GM19025 (cell line): ENCODE data around the gene PIK3R6.
A peak's percentile ranks its signal among the peaks of the same experiment; 100 is the strongest.
"Not testable (repeated sequence)": the region's sequence is repeated elsewhere in the genome, so short reads cannot be mapped to it uniquely, and the experiment has no call there.

Experiments
- ATAC-seq: cut with Tn5 transposase; IDR thresholded peaks from one replicate; pipeline ENCODE4 v1.9.1; 2021; ENCODE audit warnings: mild to moderate bottlenecking, low read depth, moderate library complexity; ENCODE audit not compliant: unreplicated experiment

Gene PIK3R6

GRCh38 chr17:8831234-8831849 is 36.1 kb downstream of the PIK3R6 start:
- no peak for ATAC-seq

- no peak for ATAC-seq
Measured at GRCh38 chr17:8830141-8830540, 37.3 kb downstream of the PIK3R6 start.

- no peak for ATAC-seq
Measured at GRCh38 chr17:8829036-8829941, 38.2 kb downstream of the PIK3R6 start.

- ATAC-seq: no peak
Measured at GRCh38 chr17:8828517-8828875, 39.0 kb downstream of the PIK3R6 start.

- ATAC-seq: no peak
Measured at GRCh38 chr17:8826808-8827435, 40.6 kb downstream of the PIK3R6 start.

- ATAC-seq: no peak
Measured at GRCh38 chr17:8825802-8826201, 41.7 kb downstream of the PIK3R6 start.

GRCh38 chr17:8823279-8823678 is 44.2 kb downstream of the PIK3R6 start:
- no peak for ATAC-seq

- ATAC-seq: no peak
Measured at GRCh38 chr17:8822401-8823035, 45.0 kb downstream of the PIK3R6 start.

- no peak for ATAC-seq
Measured at GRCh38 chr17:8821446-8822105, 45.9 kb downstream of the PIK3R6 start.

- no peak for ATAC-seq
Measured at GRCh38 chr17:8820311-8821010, 47.0 kb downstream of the PIK3R6 start.

GRCh38 chr17:8818654-8819330 is 48.7 kb downstream of the PIK3R6 start:
- ATAC-seq: no peak

- no peak for ATAC-seq
Measured at GRCh38 chr17:8818047-8818446, 49.4 kb downstream of the PIK3R6 start.

- peak; percentile 73 for ATAC-seq
Measured at GRCh38 chr17:8806926-8807550, 60.4 kb downstream of the PIK3R6 start.

- no peak for ATAC-seq
Measured at GRCh38 chr17:8806253-8806925, 61.1 kb downstream of the PIK3R6 start.

GRCh38 chr17:8805396-8805795 is 62.1 kb downstream of the PIK3R6 start:
- ATAC-seq: not testable (repeated sequence)

- no peak for ATAC-seq
Measured at GRCh38 chr17:8803531-8804420, 63.7 kb downstream of the PIK3R6 start.

- ATAC-seq: no peak
Measured at GRCh38 chr17:8801135-8801840, 66.2 kb downstream of the PIK3R6 start.
